Measurements from ENCODE around the gene ADAD2. TPM values are rescaled to one million over a fixed set of nuclear protein-coding genes. Genes with fewer than 3 reads are reported as not detected.

Gene ADAD2
- total and polyA plus RNA-seq, 4 donors: 0.14 to 0.44 (median 0.33) TPM; not detected in 1

- Histone ChIP-seq H3K27me3 (ENCODE audit: control insufficient read depth in 4 of 4, insufficient read depth in 4 of 4, low read length in 3 of 4) (no peaks in the 10 kb centered on the region), H3K4me1 (ENCODE audit: control insufficient read depth in 4 of 4, insufficient read depth in 4 of 4, low read length in 3 of 4) (no peaks in the 10 kb centered on the region), H3K9ac (ENCODE audit: low read depth in 1 of 2, low read length in 2 of 2) (no peak overlapping the region), H3K36me3 (ENCODE audit: control insufficient read depth in 4 of 4, insufficient read depth in 3 of 4, low read depth in 1 of 4, low read length in 3 of 4) (no peaks in the 10 kb centered on the region), H3K4me3 (ENCODE audit: low read depth in 1 of 3, low read length in 3 of 3) (no peak overlapping the region), H3K27ac (ENCODE audit: low read depth in 1 of 2, low read length in 2 of 2) (no peak overlapping the region), H3K9me3 (ENCODE audit: control insufficient read depth in 4 of 4, low read length in 3 of 4) (no peaks in the 10 kb centered on the region)
- WGBS: 66% methylated on average over 6 of the region's 6 CpGs
- DNase-seq (ENCODE audit: low spot score): no peak
- TF ChIP-seq FOXA2 (IDR thresholded peaks at IDR 0.05): no peak
- TF ChIP-seq SP1 (IDR thresholded peaks at IDR 0.05): no peak
- TF ChIP-seq, protein P1, sequence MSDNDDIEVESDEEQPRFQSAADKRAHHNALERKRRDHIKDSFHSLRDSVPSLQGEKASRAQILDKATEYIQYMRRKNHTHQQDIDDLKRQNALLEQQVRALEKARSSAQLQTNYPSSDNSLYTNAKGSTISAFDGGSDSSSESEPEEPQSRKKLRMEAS (IDR thresholded peaks at IDR 0.05): no peak
- no peak for TF ChIP-seq HNF4A (conservative IDR thresholded peaks at IDR 0.05)
- TF ChIP-seq, protein P2, sequence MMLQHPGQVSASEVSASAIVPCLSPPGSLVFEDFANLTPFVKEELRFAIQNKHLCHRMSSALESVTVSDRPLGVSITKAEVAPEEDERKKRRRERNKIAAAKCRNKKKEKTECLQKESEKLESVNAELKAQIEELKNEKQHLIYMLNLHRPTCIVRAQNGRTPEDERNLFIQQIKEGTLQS (IDR thresholded peaks at IDR 0.05): no peak
- TF ChIP-seq EGR1 (IDR thresholded peaks at IDR 0.05; ENCODE audit: low read depth in 2 of 2): no peak
- no peak for TF ChIP-seq ZBTB33 (IDR thresholded peaks at IDR 0.05)
- no peak for TF ChIP-seq JUND (IDR thresholded peaks at IDR 0.05)
- no peak for TF ChIP-seq TAF1 (conservative IDR thresholded peaks at IDR 0.05)
- TF ChIP-seq, protein P3, sequence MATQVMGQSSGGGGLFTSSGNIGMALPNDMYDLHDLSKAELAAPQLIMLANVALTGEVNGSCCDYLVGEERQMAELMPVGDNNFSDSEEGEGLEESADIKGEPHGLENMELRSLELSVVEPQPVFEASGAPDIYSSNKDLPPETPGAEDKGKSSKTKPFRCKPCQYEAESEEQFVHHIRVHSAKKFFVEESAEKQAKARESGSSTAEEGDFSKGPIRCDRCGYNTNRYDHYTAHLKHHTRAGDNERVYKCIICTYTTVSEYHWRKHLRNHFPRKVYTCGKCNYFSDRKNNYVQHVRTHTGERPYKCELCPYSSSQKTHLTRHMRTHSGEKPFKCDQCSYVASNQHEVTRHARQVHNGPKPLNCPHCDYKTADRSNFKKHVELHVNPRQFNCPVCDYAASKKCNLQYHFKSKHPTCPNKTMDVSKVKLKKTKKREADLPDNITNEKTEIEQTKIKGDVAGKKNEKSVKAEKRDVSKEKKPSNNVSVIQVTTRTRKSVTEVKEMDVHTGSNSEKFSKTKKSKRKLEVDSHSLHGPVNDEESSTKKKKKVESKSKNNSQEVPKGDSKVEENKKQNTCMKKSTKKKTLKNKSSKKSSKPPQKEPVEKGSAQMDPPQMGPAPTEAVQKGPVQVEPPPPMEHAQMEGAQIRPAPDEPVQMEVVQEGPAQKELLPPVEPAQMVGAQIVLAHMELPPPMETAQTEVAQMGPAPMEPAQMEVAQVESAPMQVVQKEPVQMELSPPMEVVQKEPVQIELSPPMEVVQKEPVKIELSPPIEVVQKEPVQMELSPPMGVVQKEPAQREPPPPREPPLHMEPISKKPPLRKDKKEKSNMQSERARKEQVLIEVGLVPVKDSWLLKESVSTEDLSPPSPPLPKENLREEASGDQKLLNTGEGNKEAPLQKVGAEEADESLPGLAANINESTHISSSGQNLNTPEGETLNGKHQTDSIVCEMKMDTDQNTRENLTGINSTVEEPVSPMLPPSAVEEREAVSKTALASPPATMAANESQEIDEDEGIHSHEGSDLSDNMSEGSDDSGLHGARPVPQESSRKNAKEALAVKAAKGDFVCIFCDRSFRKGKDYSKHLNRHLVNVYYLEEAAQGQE (IDR thresholded peaks at IDR 0.05): no peak
- TF ChIP-seq YY1 (IDR thresholded peaks at IDR 0.05): no peak
These were observed 16.3 kb downstream of the ADAD2 start for GRCh38 chr16:84207251-84207650.

DNA sequence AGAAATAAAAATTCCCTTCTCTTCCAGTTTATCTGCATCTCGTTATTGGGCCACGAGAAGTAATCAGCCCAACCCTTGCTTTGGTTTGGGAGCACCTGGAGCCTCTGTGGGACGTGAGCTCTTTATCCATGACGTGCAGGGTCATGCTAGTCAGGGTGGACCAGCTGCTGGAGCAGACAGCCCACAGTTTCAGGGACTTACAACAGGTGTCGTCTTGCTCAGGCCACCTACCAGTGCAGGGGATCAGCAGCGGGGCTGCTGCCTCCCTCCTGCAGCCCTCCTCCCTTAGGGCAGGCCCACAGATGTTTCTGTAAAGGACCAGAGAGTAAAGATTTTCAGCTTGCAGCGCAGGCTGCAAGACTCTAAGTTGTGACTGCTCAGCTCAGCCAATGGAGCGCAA, 16.9 kb downstream of the ADAD2 start:
- no peaks in the 10 kb centered on the region for H3K36me3 ChIP-seq (ENCODE audit: control insufficient read depth in 4 of 4, insufficient read depth in 3 of 4, low read depth in 1 of 4, low read length in 3 of 4)
- 80% methylated on average over 8 of the region's 8 CpGs for WGBS
- no peaks in the 10 kb centered on the region for H3K9me3 ChIP-seq (ENCODE audit: control insufficient read depth in 4 of 4, low read length in 3 of 4)
- H3K4me1 ChIP-seq (ENCODE audit: control insufficient read depth in 4 of 4, insufficient read depth in 4 of 4, low read length in 3 of 4): no peaks in the 10 kb centered on the region
- H3K27me3 ChIP-seq (ENCODE audit: control insufficient read depth in 4 of 4, insufficient read depth in 4 of 4, low read length in 3 of 4): no peaks in the 10 kb centered on the region
- H3K27ac ChIP-seq (ENCODE audit: low read depth in 1 of 2, low read length in 2 of 2): no peak overlapping the region
- H3K9ac ChIP-seq (ENCODE audit: low read depth in 1 of 2, low read length in 2 of 2): no peak overlapping the region
- H3K4me3 ChIP-seq (ENCODE audit: low read depth in 1 of 3, low read length in 3 of 3): no peak overlapping the region
- no peak for DNase-seq (ENCODE audit: low spot score)
- TF ChIP-seq JUND (IDR thresholded peaks at IDR 0.05): no peak
- TF ChIP-seq, protein P2 (IDR thresholded peaks at IDR 0.05): no peak
- no peak for TF ChIP-seq ZBTB33 (IDR thresholded peaks at IDR 0.05)
- no peak for TF ChIP-seq HNF4G (IDR thresholded peaks at IDR 0.05)
- TF ChIP-seq, protein P1 (IDR thresholded peaks at IDR 0.05): no peak
- TF ChIP-seq CTCF (IDR thresholded peaks at IDR 0.05; ENCODE audit: low read depth, low read length, missing input control): no peak
- no peak for TF ChIP-seq FOXA1 (IDR thresholded peaks at IDR 0.05)
- no peak for TF ChIP-seq YY1 (IDR thresholded peaks at IDR 0.05)
- no peak for TF ChIP-seq RAD21 (IDR thresholded peaks at IDR 0.05)
- no peak for TF ChIP-seq TAF1 (conservative IDR thresholded peaks at IDR 0.05)
- TF ChIP-seq, protein P3 (IDR thresholded peaks at IDR 0.05): no peak
- TF ChIP-seq RXRA (IDR thresholded peaks at IDR 0.05): no peak
- no peak for TF ChIP-seq EGR1 (IDR thresholded peaks at IDR 0.05; ENCODE audit: low read depth in 2 of 2)
- no peak for TF ChIP-seq FOXA2 (IDR thresholded peaks at IDR 0.05)
- no peak for TF ChIP-seq NR2F2 (IDR thresholded peaks at IDR 0.05)

Data from liver (tissue), 9 donors.